IMR-90 (cell line): ENCODE measurements around the gene NAV2. TPM values are rescaled to one million over a fixed set of nuclear protein-coding genes. Genes with fewer than 3 reads are reported as not detected.

ENCODE experiments used
- ATAC-seq: fragments of 200-7000 bp; cut with Tn5 transposase; 2 replicates; pipeline ENCODE4 v1.9.1; 2020; ENCODE audit warnings: low read depth, mild to moderate bottlenecking, moderate library complexity
- BruUV-seq: library from RNA; stranded (reverse); fragments of 400-500 nt; replicated peaks from 2 replicates; lab custom pipeline; 2021; lab: Mats Ljungman, UMichigan
- CTCF ChIA-PET: fragments of 300-600 bp; formaldehyde crosslinking; extraction: SDS; loops from one replicate; lab custom pipeline; 2021; ENCODE audit warnings: antibody characterized with exemption; lab: Yijun Ruan, JAX
- POLR2A ChIA-PET: fragments of 300-600 bp; sonication (Branson Sonifier 250); formaldehyde crosslinking; loops from one replicate; lab custom pipeline; 2022; ENCODE audit warnings: antibody characterized with exemption; ENCODE audit not compliant: unreplicated experiment; lab: Charles Lee
- DNase-seq: peaks from one replicate; pipeline ENCODE4 v3.0.0; 2013
- H2AFZ ChIP-seq: replicated peaks from 2 replicates; pipeline ENCODE3; 2013; ENCODE audit warnings: low read length, mild to moderate bottlenecking; ENCODE audit not compliant: poor library complexity
- H2AK5ac ChIP-seq: 2 replicates; pipeline ENCODE4 v1.6.1; 2013; ENCODE audit warnings: low read depth, low read length, inconsistent platforms
- H2AK9ac ChIP-seq: replicated peaks from 2 replicates; pipeline ENCODE3; 2013; ENCODE audit warnings: mild to moderate bottlenecking, low read depth, low read length, moderate library complexity; ENCODE audit not compliant: poor library complexity
- H2BK120ac ChIP-seq: 2 replicates; pipeline ENCODE4 v1.6.1; 2013; ENCODE audit warnings: low read depth, low read length, inconsistent platforms
- H2BK15ac ChIP-seq: 3 replicates; pipeline ENCODE4 v1.6.1; 2013; ENCODE audit warnings: low read depth, low read length, inconsistent platforms
- H2BK20ac ChIP-seq: 2 replicates; pipeline ENCODE4 v1.6.1; 2013; ENCODE audit warnings: low read depth, mild to moderate bottlenecking, inconsistent platforms, low read length, moderate library complexity
- H2BK5ac ChIP-seq: 2 replicates; pipeline ENCODE4 v1.6.1; 2013; ENCODE audit warnings: mild to moderate bottlenecking, low read depth, low read length, inconsistent platforms; ENCODE audit not compliant: poor library complexity, severe bottlenecking
- H3K14ac ChIP-seq: replicated peaks from 2 replicates; pipeline ENCODE4 v1.6.1; 2013; ENCODE audit warnings: low read depth, low read length, inconsistent platforms
- H3K18ac ChIP-seq: 2 replicates; pipeline ENCODE4 v1.6.1; 2013; ENCODE audit warnings: low read depth, low read length, control low read depth
- H3K23ac ChIP-seq: 2 replicates; pipeline ENCODE4 v1.6.1; 2013; ENCODE audit warnings: low read depth, low read length, inconsistent platforms
- H3K27ac ChIP-seq: 2 replicates; pipeline ENCODE4 v1.5.1; 2013; ENCODE audit warnings: mild to moderate bottlenecking, control low read depth, low read length; ENCODE audit not compliant: insufficient read depth
- H3K27me3 ChIP-seq: 2 replicates; pipeline ENCODE4 v1.6.1; 2013; ENCODE audit warnings: low read length; ENCODE audit not compliant: control insufficient read depth, insufficient read depth
- H3K36me3 ChIP-seq: 2 replicates; pipeline ENCODE4 v1.6.1; 2013; ENCODE audit warnings: low read length, mixed read lengths; ENCODE audit not compliant: control insufficient read depth, insufficient read depth
- H3K4ac ChIP-seq: 2 replicates; pipeline ENCODE4 v1.6.1; 2013; ENCODE audit warnings: low read depth, low read length, inconsistent platforms
- H3K4me1 ChIP-seq: 2 replicates; pipeline ENCODE4 v1.6.1; 2013; ENCODE audit warnings: low read length, mixed read lengths; ENCODE audit not compliant: control insufficient read depth, insufficient read depth
- H3K4me2 ChIP-seq: 2 replicates; pipeline ENCODE4 v1.6.1; 2013; ENCODE audit warnings: low read depth, mild to moderate bottlenecking, control low read depth, low read length, moderate library complexity
- H3K4me3 ChIP-seq: 2 replicates; pipeline ENCODE4 v1.5.1; 2013; ENCODE audit warnings: low read depth, mild to moderate bottlenecking, control low read depth, low read length, moderate library complexity; ENCODE audit not compliant: insufficient read depth
- H3K56ac ChIP-seq: 2 replicates; pipeline ENCODE4 v1.6.1; 2013; ENCODE audit warnings: low read length, inconsistent platforms; ENCODE audit not compliant: insufficient read depth; ENCODE audit errors: extremely low read depth
- H3K79me1 ChIP-seq, 2 experiments: 2 replicates each; pipeline ENCODE4 v1.6.1; 2013; ENCODE audit warnings: low read length in 2 of 2, inconsistent platforms in 1 of 2, low read depth in 1 of 2
- H3K9ac ChIP-seq: 2 replicates; pipeline ENCODE4 v1.6.1; 2013; ENCODE audit warnings: low read depth, low read length, control low read depth
- H3K9me1 ChIP-seq: 2 replicates; pipeline ENCODE4 v1.6.1; 2013; ENCODE audit warnings: low read length, inconsistent platforms; ENCODE audit not compliant: insufficient read depth
- H3K9me3 ChIP-seq: 2 replicates; pipeline ENCODE4 v1.6.1; 2013; ENCODE audit warnings: low read length; ENCODE audit not compliant: control insufficient read depth, insufficient read depth
- H4K20me1 ChIP-seq: 2 replicates; pipeline ENCODE4 v1.6.1; 2013; ENCODE audit warnings: low read length, inconsistent platforms; ENCODE audit not compliant: insufficient read depth
- H4K5ac ChIP-seq: 2 replicates; pipeline ENCODE4 v1.6.1; 2013; ENCODE audit warnings: mild to moderate bottlenecking, low read depth, low read length, control low read depth
- H4K8ac ChIP-seq, 2 experiments: 2 replicates each; pipeline ENCODE4 v1.6.1; 2013; ENCODE audit warnings: low read depth in 2 of 2, low read length in 2 of 2, control low read depth in 1 of 2, inconsistent platforms in 1 of 2
- H4K91ac ChIP-seq: 2 replicates; pipeline ENCODE4 v1.6.1; 2013; ENCODE audit warnings: low read depth, low read length, inconsistent platforms; ENCODE audit not compliant: insufficient read depth
- POLR2A ChIP-seq: IDR thresholded peaks from 2 replicates; pipeline ENCODE4 v1.6.1; 2012; ENCODE audit warnings: mild to moderate bottlenecking, low read depth, low read length
- WGBS, 2 experiments: methylation state at CpG; one replicate each; pipeline versions ENCODE4 v1.1.5 to v1.1.7; 2013; ENCODE audit warnings: missing lambda C conversion rate in 2 of 2; ENCODE audit not compliant: insufficient read length in 1 of 2; ENCODE audit errors: extremely low coverage in 2 of 2; 5-methylcytosine and 5-hydroxymethylcytosine counted together
- dilution Hi-C: fragments of 300-500 bp; cut with HindIII; formaldehyde crosslinking; loops from one replicate; pipeline ENCODE4 v1.14.3; 2018; ENCODE audit warnings: low sequenced_read_pairs; ENCODE audit not compliant: unreplicated experiment
- in situ Hi-C: fragments of 300-500 bp; cut with MboI; formaldehyde crosslinking; loops from 3 replicates; pipeline ENCODE4 v1.14.3; 2019; ENCODE audit warnings: low sequenced_read_pairs, inconsistent platforms, mixed read lengths
- intact Hi-C: fragments of 100-400 bp; cut with micrococcal nuclease; formaldehyde crosslinking; loops from 2 replicates; pipeline ENCODE4 v1.10.0; 2022
- polyA plus RNA-seq, 3 experiments: library from polyadenylated mRNA; depleted of rRNA; stranded (reverse); fragments of >200 nt; gene quantifications; 2 replicates each; pipeline ENCODE4 v1.2.3, GENCODE V29; 2012; ENCODE audit warnings: low replicate concordance in 1 of 3
- total RNA-seq: library from RNA; depleted of rRNA; stranded (reverse); fragments of >200 nt; gene quantifications from 2 replicates; pipeline ENCODE4 v1.2.3, GENCODE V29; 2012

The NAV2 gene
- total and polyA plus RNA-seq, 2 of the 4 experiments (the other 2 are of a cell fraction): 4.5 to 12.6 TPM

DNA sequence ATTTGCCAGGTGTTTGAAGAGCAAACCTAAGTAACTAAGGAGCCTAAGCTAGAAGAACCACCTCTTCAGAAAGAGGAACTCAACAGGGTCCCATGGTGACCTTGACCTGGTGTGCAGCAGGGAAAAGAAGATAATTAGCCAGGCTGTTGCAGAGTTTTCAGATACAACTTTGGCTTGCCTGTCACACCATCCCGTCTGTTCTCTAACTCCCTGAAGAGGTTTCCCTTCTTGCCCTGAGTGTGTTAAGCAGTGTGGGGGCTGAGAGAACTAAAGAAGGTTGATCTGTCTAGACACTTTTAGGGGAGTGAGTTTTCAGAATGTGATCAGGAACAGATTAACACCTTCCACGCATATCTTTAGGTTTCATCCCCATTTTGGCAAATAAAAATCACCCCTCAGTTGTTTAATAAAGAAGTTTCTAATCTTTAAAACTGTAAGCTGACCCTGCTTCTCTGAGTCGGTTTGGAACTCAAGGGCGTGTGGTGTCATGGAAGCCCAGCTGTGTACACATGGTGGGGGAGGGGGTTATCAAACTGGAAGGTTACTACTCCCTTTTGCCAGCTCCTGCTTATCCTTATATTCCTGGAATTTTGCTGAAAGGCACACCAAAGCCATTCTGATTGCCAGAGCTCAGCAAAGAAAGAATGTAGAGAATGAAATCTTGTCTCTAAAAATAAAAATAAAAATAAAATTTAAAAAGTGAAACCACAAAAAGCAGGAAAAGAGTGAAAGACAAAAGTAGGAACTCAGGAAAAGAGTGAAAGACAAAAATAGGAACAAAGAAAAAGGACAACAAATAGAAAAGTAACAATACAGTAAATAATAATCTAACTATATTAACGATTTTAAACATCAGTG lies 377.4 kb downstream of the NAV2 start:
- 0 out of 2 replicates have a peak overlapping the region, but pooled peaks have one; percentile 8 for H2BK20ac ChIP-seq
- H3K4ac ChIP-seq: no peak overlapping the region
- peak overlapping the region; percentile 7; the same call in 1 of the 2 replicates for H3K18ac ChIP-seq
- no peak overlapping the region for H2BK5ac ChIP-seq
- no peaks in the 10 kb centered on the region for H3K9me3 ChIP-seq
- no peak overlapping the region for H4K91ac ChIP-seq
- ChIA-PET CTCF (interaction anchor here (0.9 kb wide), 1 partner anchor 12 kb away, joined by 4 read pairs; no protein-coding TSS in a partner anchor), POLR2A (no interaction called here)
- H4K8ac ChIP-seq: 0 out of 4 replicates have a peak overlapping the region, but pooled peaks of 1 of the 2 experiments have one; percentile 3
- H3K36me3 ChIP-seq: peaks cover 44% of the 10 kb centered on the region
- no peak overlapping the region; the same call in 1 of the 2 replicates for H2AK5ac ChIP-seq
- H2AK9ac ChIP-seq: no peak overlapping the region
- H2AFZ ChIP-seq: no peak overlapping the region
- H3K4me3 ChIP-seq: no peak overlapping the region
- no peak overlapping the region for H3K23ac ChIP-seq
- TF ChIP-seq POLR2A: no peak
- 0 out of 2 replicates have a peak overlapping the region, but pooled peaks have one; percentile 13 for H3K14ac ChIP-seq
- intact Hi-C loops: no loop called here
- ATAC-seq (peak; percentile 65), DNase-seq (peak; percentile 71)
- H3K79me1 ChIP-seq: no peaks in the 10 kb centered on the region
- dilution Hi-C loops: no loop called here
- H4K5ac ChIP-seq: no peak overlapping the region
- H3K4me1 ChIP-seq: peaks cover 9% of the 10 kb centered on the region
- H3K27ac ChIP-seq: peak overlapping the region; percentile 13; the same call in 1 of the 2 replicates
- H3K56ac ChIP-seq: no peak overlapping the region
- H3K4me2 ChIP-seq: peak overlapping the region; percentile 11; the same call in 1 of the 2 replicates
- 60% methylated on average over 1 of the region's 5 CpGs; no CpG with 5 or more reads in 1 of the 2 experiments for WGBS, 2 experiments
- H2BK120ac ChIP-seq: no peak overlapping the region
- H3K9me1 ChIP-seq: no peaks in the 10 kb centered on the region; the same call in 1 of the 2 replicates
- no peaks in the 10 kb centered on the region for H4K20me1 ChIP-seq
- no peak overlapping the region for H2BK15ac ChIP-seq
- H3K27me3 ChIP-seq: no peaks in the 10 kb centered on the region
- in situ Hi-C loops: no loop called here
- H3K9ac ChIP-seq: no peak overlapping the region
- no TSS peak for BruUV-seq
